Measurements from ENCODE around the gene TAL1. TPM values are rescaled to one million over a fixed set of nuclear protein-coding genes. Genes with fewer than 3 reads are reported as not detected.

TAL1 gene
- total and polyA plus RNA-seq, 3 donors from 2014 or later = 1.7 to 3.5 (median 2.3) TPM

DNA sequence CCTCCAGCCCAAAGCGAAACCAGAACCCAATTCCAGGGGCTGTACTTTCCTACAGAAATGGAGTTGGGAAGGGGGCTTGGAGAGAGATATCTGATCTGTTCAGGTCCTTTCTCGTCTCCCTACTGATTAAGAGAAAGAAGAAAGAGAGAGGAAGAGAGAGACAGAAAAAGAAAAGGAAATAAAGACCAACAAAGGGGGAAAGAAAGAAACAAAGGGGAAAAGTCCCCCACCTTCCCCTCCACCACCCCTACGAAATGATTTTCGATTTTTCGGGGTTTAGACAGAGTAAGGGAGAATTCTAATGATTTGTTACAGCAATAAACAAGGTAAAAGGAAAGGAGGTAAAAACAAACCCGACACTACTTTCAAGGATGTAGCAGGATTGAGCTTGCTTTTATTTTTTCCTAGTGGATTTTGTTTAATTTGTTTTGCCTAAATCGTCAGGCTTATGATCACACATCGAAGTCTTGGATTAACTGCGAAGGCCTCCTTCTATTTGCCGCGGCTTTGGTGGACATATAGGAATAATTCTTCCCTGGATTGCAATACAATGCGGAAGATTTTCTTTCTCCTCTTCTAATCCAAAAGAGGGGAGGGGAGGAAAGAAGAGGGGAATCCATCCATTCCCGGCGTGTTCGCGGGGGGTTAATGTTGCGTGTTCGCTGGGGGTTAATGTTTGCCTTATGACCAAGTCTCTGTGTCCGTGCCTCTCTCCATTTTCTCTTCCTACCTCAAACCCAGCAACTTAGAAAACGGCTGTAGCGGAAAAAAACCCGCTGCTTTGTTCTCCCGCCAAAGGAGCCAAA is 1.9 kb downstream of the TAL1 start:
- Histone ChIP-seq H3K27me3 (peaks cover 5% of the 10 kb centered on the region), H3K27ac (peak overlapping the region in 1 of 2 donors; percentile 44), H3K36me3 (ENCODE audit: low read depth, missing control alignments) (no peaks in the 10 kb centered on the region), H3K9me3 (no peaks in the 10 kb centered on the region), H3K4me3 (peak overlapping the region in 1 of 2 donors; percentile 50), H3K4me1 (peaks cover 12% of the 10 kb centered on the region)
- no peak for TF ChIP-seq POLR2A (IDR thresholded peaks at IDR 0.05)
- intact Hi-C loops (cut with DNase I; ENCODE audit: low total_unique reads) = no loop called here
- 11 to 12% methylated on average over 23 of the region's 23 CpGs for WGBS, 2 donors
- no peak for DNase-seq

DNA sequence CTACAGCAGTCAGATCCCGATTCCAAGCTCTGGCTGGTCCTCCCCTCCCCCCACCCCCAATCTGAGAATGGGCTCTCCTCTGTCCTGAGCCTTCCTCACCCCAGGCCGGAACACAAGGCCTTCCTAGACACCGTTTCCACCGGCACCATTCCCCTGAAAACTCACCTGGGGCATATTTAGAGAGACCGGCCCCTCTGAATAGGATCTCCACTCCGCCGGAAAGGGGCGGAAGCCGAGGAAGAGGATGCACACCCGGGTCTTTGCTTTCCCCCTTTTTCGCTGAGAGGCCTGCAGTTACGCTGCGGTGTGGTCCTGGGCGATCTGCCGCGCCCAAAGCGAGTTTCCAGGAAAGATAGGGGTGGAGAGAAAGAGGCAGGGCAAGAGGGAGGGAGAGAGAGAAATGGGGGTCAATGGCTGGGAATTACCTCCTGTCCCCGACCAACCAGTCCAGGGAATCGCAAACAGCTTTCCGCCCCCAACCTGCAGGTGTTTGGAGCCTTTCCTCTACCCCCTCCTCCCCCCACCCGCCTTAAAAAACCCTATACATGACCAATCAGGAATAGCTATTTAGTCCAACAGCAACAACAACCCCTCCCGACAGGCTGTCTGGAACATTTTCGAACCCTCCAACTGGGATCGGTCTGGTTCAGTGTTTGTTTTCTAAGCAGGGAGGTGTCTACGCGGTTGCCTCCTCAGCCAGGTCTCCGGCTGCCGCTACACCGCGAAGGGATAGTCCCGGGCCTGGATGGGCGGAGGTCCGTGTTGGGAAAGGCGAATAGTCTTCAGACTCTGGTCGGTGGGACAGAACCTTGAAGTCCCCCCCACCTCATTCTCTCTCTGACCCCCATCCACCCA is 2.8 kb downstream of the TAL1 start:
- no peak for TF ChIP-seq POLR2A (IDR thresholded peaks at IDR 0.05)
- TF ChIP-seq, protein P1, sequence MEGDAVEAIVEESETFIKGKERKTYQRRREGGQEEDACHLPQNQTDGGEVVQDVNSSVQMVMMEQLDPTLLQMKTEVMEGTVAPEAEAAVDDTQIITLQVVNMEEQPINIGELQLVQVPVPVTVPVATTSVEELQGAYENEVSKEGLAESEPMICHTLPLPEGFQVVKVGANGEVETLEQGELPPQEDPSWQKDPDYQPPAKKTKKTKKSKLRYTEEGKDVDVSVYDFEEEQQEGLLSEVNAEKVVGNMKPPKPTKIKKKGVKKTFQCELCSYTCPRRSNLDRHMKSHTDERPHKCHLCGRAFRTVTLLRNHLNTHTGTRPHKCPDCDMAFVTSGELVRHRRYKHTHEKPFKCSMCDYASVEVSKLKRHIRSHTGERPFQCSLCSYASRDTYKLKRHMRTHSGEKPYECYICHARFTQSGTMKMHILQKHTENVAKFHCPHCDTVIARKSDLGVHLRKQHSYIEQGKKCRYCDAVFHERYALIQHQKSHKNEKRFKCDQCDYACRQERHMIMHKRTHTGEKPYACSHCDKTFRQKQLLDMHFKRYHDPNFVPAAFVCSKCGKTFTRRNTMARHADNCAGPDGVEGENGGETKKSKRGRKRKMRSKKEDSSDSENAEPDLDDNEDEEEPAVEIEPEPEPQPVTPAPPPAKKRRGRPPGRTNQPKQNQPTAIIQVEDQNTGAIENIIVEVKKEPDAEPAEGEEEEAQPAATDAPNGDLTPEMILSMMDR (IDR thresholded peaks at IDR 0.05) = no peak
- 16% methylated on average over 32 to 35 of the region's 35 CpGs for WGBS, 2 donors
- H3K9me3 ChIP-seq = no peaks in the 10 kb centered on the region
- H3K4me1 ChIP-seq = peaks cover 18% of the 10 kb centered on the region
- peaks cover 5% of the 10 kb centered on the region for H3K27me3 ChIP-seq
- no peaks in the 10 kb centered on the region for H3K36me3 ChIP-seq (ENCODE audit: low read depth, missing control alignments)
- H3K27ac ChIP-seq = peak overlapping the region in 1 of 2 donors; percentile 37
- no peak for DNase-seq
- H3K4me3 ChIP-seq = no peak overlapping the region
- intact Hi-C loops (cut with DNase I; ENCODE audit: low total_unique reads) = no loop called here

DNA sequence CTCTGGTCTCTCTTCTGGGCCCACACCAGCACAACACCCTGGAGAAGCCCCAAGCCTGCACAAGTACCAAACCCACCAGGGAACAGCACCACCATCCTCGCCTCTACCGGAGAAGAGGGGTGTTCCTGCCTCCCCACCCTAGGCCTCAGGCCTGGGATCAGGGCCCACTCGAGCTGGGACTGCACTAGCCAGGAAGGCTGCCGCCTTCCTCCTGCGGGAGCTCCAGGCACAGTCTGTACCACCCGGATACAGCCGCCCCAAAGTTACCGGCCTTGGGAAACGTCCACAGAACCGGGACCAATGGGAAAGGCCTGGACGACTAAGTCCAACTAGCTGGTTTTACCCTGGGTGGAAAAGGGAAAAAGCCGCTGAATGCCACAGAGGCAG is 3.4 kb downstream of the TAL1 start:
- Histone ChIP-seq H3K27me3 (peaks cover 5% of the 10 kb centered on the region), H3K4me1 (peaks cover 18% of the 10 kb centered on the region), H3K9me3 (no peaks in the 10 kb centered on the region), H3K36me3 (ENCODE audit: low read depth, missing control alignments) (no peaks in the 10 kb centered on the region), H3K27ac (no peak overlapping the region), H3K4me3 (no peak overlapping the region)
- WGBS, 2 donors = 28 to 40% methylated on average over 11 to 12 of the region's 12 CpGs
- intact Hi-C loops (cut with DNase I; ENCODE audit: low total_unique reads) = no loop called here
- no peak for TF ChIP-seq POLR2A (IDR thresholded peaks at IDR 0.05)
- TF ChIP-seq, protein P1 (IDR thresholded peaks at IDR 0.05) = no peak
- DNase-seq = no peak

DNA sequence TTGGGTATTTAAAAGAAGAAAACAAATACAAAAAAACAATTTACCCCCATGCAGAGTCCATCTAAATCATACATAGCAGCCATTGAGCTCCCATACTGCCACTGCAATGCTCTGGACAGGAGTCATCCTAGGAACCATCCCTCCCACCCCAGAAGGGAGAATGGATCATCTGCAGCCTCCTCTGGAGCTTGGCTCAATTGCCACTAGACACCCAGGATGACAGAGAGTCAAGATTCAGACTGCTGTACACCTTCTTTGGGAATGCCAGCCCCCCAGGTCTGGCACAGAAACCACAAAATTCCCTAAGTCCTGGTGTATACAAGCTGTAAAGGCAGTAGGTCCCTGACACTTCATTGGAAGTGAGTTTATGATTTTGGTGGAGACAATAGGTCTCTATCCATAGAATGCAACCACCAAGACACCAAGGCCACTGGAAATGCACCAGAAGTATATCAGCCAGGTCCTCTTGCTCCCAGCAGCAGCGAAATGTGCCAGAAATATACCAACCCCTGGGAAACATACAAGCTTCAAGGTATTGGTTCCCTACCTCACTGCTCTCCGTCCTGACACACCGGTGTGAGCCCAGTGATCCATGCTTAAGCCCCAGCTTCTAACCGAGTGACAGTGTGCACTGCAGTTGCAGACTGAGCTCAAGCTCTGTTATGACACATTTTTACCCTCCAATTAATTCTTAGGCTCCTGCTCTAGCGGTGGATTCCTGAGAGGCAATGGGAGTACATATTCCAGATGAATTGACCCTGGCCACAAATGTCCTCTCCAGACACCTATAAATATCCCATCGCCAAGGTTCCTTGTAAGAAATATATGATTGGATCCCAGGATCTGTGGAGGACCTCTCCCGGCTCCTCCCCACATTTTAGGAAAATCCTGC is 4.4 kb downstream of the TAL1 start:
- Histone ChIP-seq H3K36me3 (ENCODE audit: low read depth, missing control alignments) (no peaks in the 10 kb centered on the region), H3K4me3 (no peak overlapping the region), H3K9me3 (no peaks in the 10 kb centered on the region), H3K27me3 (peaks cover 5% of the 10 kb centered on the region), H3K4me1 (peaks cover 18% of the 10 kb centered on the region), H3K27ac (no peak overlapping the region)
- TF ChIP-seq, protein P1 (IDR thresholded peaks at IDR 0.05) = no peak
- TF ChIP-seq POLR2A (IDR thresholded peaks at IDR 0.05) = no peak
- 56 to 61% methylated on average over 7 of the region's 7 CpGs for WGBS, 2 donors
- no peak for DNase-seq
- intact Hi-C loops (cut with DNase I; ENCODE audit: low total_unique reads) = no loop called here
